IMR-90 (cell line): Measurements from ENCODE around the gene TTLL7. TPM values are rescaled to one million over a fixed set of nuclear protein-coding genes. Genes with fewer than 3 reads are reported as not detected.

Source experiments
- ATAC-seq: fragments of 200-7000 bp; cut with Tn5 transposase; 2 replicates; pipeline ENCODE4 v1.9.1; 2020; ENCODE audit warnings: low read depth, mild to moderate bottlenecking, moderate library complexity
- BruUV-seq: library from RNA; stranded (reverse); fragments of 400-500 nt; replicated peaks from 2 replicates; lab custom pipeline; 2021; lab: Mats Ljungman, UMichigan
- CTCF ChIA-PET: fragments of 300-600 bp; formaldehyde crosslinking; extraction: SDS; loops from one replicate; lab custom pipeline; 2021; ENCODE audit warnings: antibody characterized with exemption; lab: Yijun Ruan, JAX
- POLR2A ChIA-PET: fragments of 300-600 bp; sonication (Branson Sonifier 250); formaldehyde crosslinking; loops from one replicate; lab custom pipeline; 2022; ENCODE audit warnings: antibody characterized with exemption; ENCODE audit not compliant: unreplicated experiment; lab: Charles Lee
- DNase-seq: peaks from one replicate; pipeline ENCODE4 v3.0.0; 2013
- H2AFZ ChIP-seq: replicated peaks from 2 replicates; pipeline ENCODE3; 2013; ENCODE audit warnings: low read length, mild to moderate bottlenecking; ENCODE audit not compliant: poor library complexity
- H2AK5ac ChIP-seq: 2 replicates; pipeline ENCODE4 v1.6.1; 2013; ENCODE audit warnings: low read depth, low read length, inconsistent platforms
- H2AK9ac ChIP-seq: replicated peaks from 2 replicates; pipeline ENCODE3; 2013; ENCODE audit warnings: mild to moderate bottlenecking, low read depth, low read length, moderate library complexity; ENCODE audit not compliant: poor library complexity
- H2BK120ac ChIP-seq: 2 replicates; pipeline ENCODE4 v1.6.1; 2013; ENCODE audit warnings: low read depth, low read length, inconsistent platforms
- H2BK15ac ChIP-seq: 3 replicates; pipeline ENCODE4 v1.6.1; 2013; ENCODE audit warnings: low read depth, low read length, inconsistent platforms
- H2BK20ac ChIP-seq: 2 replicates; pipeline ENCODE4 v1.6.1; 2013; ENCODE audit warnings: low read depth, mild to moderate bottlenecking, inconsistent platforms, low read length, moderate library complexity
- H2BK5ac ChIP-seq: 2 replicates; pipeline ENCODE4 v1.6.1; 2013; ENCODE audit warnings: mild to moderate bottlenecking, low read depth, low read length, inconsistent platforms; ENCODE audit not compliant: poor library complexity, severe bottlenecking
- H3K14ac ChIP-seq: replicated peaks from 2 replicates; pipeline ENCODE4 v1.6.1; 2013; ENCODE audit warnings: low read depth, low read length, inconsistent platforms
- H3K18ac ChIP-seq: 2 replicates; pipeline ENCODE4 v1.6.1; 2013; ENCODE audit warnings: low read depth, low read length, control low read depth
- H3K23ac ChIP-seq: 2 replicates; pipeline ENCODE4 v1.6.1; 2013; ENCODE audit warnings: low read depth, low read length, inconsistent platforms
- H3K27ac ChIP-seq: 2 replicates; pipeline ENCODE4 v1.5.1; 2013; ENCODE audit warnings: mild to moderate bottlenecking, control low read depth, low read length; ENCODE audit not compliant: insufficient read depth
- H3K27me3 ChIP-seq: 2 replicates; pipeline ENCODE4 v1.6.1; 2013; ENCODE audit warnings: low read length; ENCODE audit not compliant: control insufficient read depth, insufficient read depth
- H3K36me3 ChIP-seq: 2 replicates; pipeline ENCODE4 v1.6.1; 2013; ENCODE audit warnings: low read length, mixed read lengths; ENCODE audit not compliant: control insufficient read depth, insufficient read depth
- H3K4ac ChIP-seq: 2 replicates; pipeline ENCODE4 v1.6.1; 2013; ENCODE audit warnings: low read depth, low read length, inconsistent platforms
- H3K4me1 ChIP-seq: 2 replicates; pipeline ENCODE4 v1.6.1; 2013; ENCODE audit warnings: low read length, mixed read lengths; ENCODE audit not compliant: control insufficient read depth, insufficient read depth
- H3K4me2 ChIP-seq: 2 replicates; pipeline ENCODE4 v1.6.1; 2013; ENCODE audit warnings: low read depth, mild to moderate bottlenecking, control low read depth, low read length, moderate library complexity
- H3K4me3 ChIP-seq: 2 replicates; pipeline ENCODE4 v1.5.1; 2013; ENCODE audit warnings: low read depth, mild to moderate bottlenecking, control low read depth, low read length, moderate library complexity; ENCODE audit not compliant: insufficient read depth
- H3K56ac ChIP-seq: 2 replicates; pipeline ENCODE4 v1.6.1; 2013; ENCODE audit warnings: low read length, inconsistent platforms; ENCODE audit not compliant: insufficient read depth; ENCODE audit errors: extremely low read depth
- H3K79me1 ChIP-seq, 2 experiments: 2 replicates each; pipeline ENCODE4 v1.6.1; 2013; ENCODE audit warnings: low read length in 2 of 2, inconsistent platforms in 1 of 2, low read depth in 1 of 2
- H3K9ac ChIP-seq: 2 replicates; pipeline ENCODE4 v1.6.1; 2013; ENCODE audit warnings: low read depth, low read length, control low read depth
- H3K9me1 ChIP-seq: 2 replicates; pipeline ENCODE4 v1.6.1; 2013; ENCODE audit warnings: low read length, inconsistent platforms; ENCODE audit not compliant: insufficient read depth
- H3K9me3 ChIP-seq: 2 replicates; pipeline ENCODE4 v1.6.1; 2013; ENCODE audit warnings: low read length; ENCODE audit not compliant: control insufficient read depth, insufficient read depth
- H4K20me1 ChIP-seq: 2 replicates; pipeline ENCODE4 v1.6.1; 2013; ENCODE audit warnings: low read length, inconsistent platforms; ENCODE audit not compliant: insufficient read depth
- H4K5ac ChIP-seq: 2 replicates; pipeline ENCODE4 v1.6.1; 2013; ENCODE audit warnings: mild to moderate bottlenecking, low read depth, low read length, control low read depth
- H4K8ac ChIP-seq, 2 experiments: 2 replicates each; pipeline ENCODE4 v1.6.1; 2013; ENCODE audit warnings: low read depth in 2 of 2, low read length in 2 of 2, control low read depth in 1 of 2, inconsistent platforms in 1 of 2
- H4K91ac ChIP-seq: 2 replicates; pipeline ENCODE4 v1.6.1; 2013; ENCODE audit warnings: low read depth, low read length, inconsistent platforms; ENCODE audit not compliant: insufficient read depth
- MAZ ChIP-seq: IDR thresholded peaks from 2 replicates; pipeline ENCODE4 v1.6.1; 2012; ENCODE audit warnings: low read depth, mild to moderate bottlenecking, low read length, improper control_type of control experiment, moderate library complexity, borderline replicate concordance
- SMC3 ChIP-seq: fragments of 150-350 bp; IDR thresholded peaks from 2 replicates; pipeline ENCODE4 v1.6.1; 2016; ENCODE audit warnings: low read depth, mild to moderate bottlenecking, antibody characterized with exemption, low read length, moderate library complexity
- WGBS, 2 experiments: methylation state at CpG; one replicate each; pipeline versions ENCODE4 v1.1.5 to v1.1.7; 2013; ENCODE audit warnings: missing lambda C conversion rate in 2 of 2; ENCODE audit not compliant: insufficient read length in 1 of 2; ENCODE audit errors: extremely low coverage in 2 of 2; 5-methylcytosine and 5-hydroxymethylcytosine counted together
- dilution Hi-C: fragments of 300-500 bp; cut with HindIII; formaldehyde crosslinking; loops from one replicate; pipeline ENCODE4 v1.14.3; 2018; ENCODE audit warnings: low sequenced_read_pairs; ENCODE audit not compliant: unreplicated experiment
- in situ Hi-C: fragments of 300-500 bp; cut with MboI; formaldehyde crosslinking; loops from 3 replicates; pipeline ENCODE4 v1.14.3; 2019; ENCODE audit warnings: low sequenced_read_pairs, inconsistent platforms, mixed read lengths
- intact Hi-C: fragments of 100-400 bp; cut with micrococcal nuclease; formaldehyde crosslinking; loops from 2 replicates; pipeline ENCODE4 v1.10.0; 2022
- polyA plus RNA-seq, 3 experiments: library from polyadenylated mRNA; depleted of rRNA; stranded (reverse); fragments of >200 nt; gene quantifications; 2 replicates each; pipeline ENCODE4 v1.2.3, GENCODE V29; 2012; ENCODE audit warnings: low replicate concordance in 1 of 3
- total RNA-seq: library from RNA; depleted of rRNA; stranded (reverse); fragments of >200 nt; gene quantifications from 2 replicates; pipeline ENCODE4 v1.2.3, GENCODE V29; 2012
- TF ChIP-seq, protein P1 (sequence below): fragments of 150-350 bp; IDR thresholded peaks from 2 replicates; pipeline ENCODE4 v1.6.1; 2016; ENCODE audit warnings: low read depth, mild to moderate bottlenecking, low read length, moderate library complexity, borderline replicate concordance

Gene TTLL7
- total and polyA plus RNA-seq, 2 of the 4 experiments (the other 2 are of a cell fraction) = 5.7 to 8.1 TPM

DNA sequence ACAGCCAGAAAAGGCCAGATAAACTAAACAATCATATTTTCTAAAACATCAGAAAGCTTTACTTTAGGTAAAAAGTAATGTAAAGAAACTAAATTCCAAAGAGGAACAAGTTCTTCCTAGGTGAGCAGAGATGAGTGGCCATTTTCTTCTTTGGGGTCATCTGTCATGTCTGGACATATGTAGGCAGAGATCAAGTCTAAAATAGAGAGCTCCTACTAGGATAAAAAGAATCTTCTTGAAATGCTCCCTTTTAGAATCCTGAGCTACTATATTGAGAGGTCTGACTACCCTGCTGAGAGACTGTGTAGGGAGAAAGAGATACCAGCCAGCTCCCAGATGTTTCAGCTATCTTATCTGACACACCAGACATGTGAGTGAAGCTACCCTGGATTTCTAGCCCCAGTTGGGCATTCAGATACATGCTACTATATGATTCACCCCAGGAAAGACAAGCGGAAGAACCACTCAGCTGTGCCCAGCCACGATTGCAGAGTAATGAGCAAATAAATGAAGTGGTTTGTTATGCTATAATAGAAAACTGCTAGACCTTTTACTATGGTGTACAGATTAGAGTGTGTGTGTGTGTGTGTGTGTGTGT, 80.1 kb downstream of the TTLL7 start:
- DNase-seq (no peak), ATAC-seq (no peak)
- Histone ChIP-seq H2BK20ac (no peak overlapping the region), H3K4me2 (no peak overlapping the region), H3K9ac (no peak overlapping the region), H3K23ac (no peak overlapping the region), H3K79me1 (no peaks in the 10 kb centered on the region; a peak in 1 of 4 replicates), H3K18ac (no peak overlapping the region), H4K20me1 (no peaks in the 10 kb centered on the region), H4K8ac (no peak overlapping the region), H2BK5ac (no peak overlapping the region), H4K5ac (no peak overlapping the region), H3K9me3 (no peaks in the 10 kb centered on the region), H2AK9ac (no peak overlapping the region), H3K4me1 (no peaks in the 10 kb centered on the region), H3K4me3 (no peak overlapping the region), H2BK120ac (no peak overlapping the region), H3K27me3 (no peaks in the 10 kb centered on the region), H3K4ac (no peak overlapping the region), H3K36me3 (peaks cover 7% of the 10 kb centered on the region; the same call in 1 of the 2 replicates), H3K9me1 (no peaks in the 10 kb centered on the region), H3K56ac (no peak overlapping the region), H3K27ac (no peak overlapping the region), H3K14ac (no peak overlapping the region), H2AFZ (no peak overlapping the region), H2BK15ac (no peak overlapping the region), H2AK5ac (no peak overlapping the region), H4K91ac (no peak overlapping the region)
- TF ChIP-seq, protein P1, sequence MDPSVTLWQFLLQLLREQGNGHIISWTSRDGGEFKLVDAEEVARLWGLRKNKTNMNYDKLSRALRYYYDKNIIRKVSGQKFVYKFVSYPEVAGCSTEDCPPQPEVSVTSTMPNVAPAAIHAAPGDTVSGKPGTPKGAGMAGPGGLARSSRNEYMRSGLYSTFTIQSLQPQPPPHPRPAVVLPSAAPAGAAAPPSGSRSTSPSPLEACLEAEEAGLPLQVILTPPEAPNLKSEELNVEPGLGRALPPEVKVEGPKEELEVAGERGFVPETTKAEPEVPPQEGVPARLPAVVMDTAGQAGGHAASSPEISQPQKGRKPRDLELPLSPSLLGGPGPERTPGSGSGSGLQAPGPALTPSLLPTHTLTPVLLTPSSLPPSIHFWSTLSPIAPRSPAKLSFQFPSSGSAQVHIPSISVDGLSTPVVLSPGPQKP = no peak
- TF ChIP-seq MAZ = no peak
- TF ChIP-seq SMC3 = no peak
- in situ Hi-C loops = no loop called here
- POLR2A ChIA-PET = no interaction called here
- WGBS, 2 experiments = no CpG with 5 or more reads among the region's 2 CpGs
- dilution Hi-C loops = no loop called here
- no TSS peak for BruUV-seq
- CTCF ChIA-PET = no interaction called here
- intact Hi-C loops = no loop called here
